GM21360 (cell line): ENCODE results near the gene PRPF19.

Experiments used
- ATAC-seq: cut with Tn5 transposase; IDR thresholded peaks from one replicate; pipeline ENCODE4 v1.9.1; 2021; ENCODE audit warnings: mild to moderate bottlenecking, moderate library complexity; ENCODE audit not compliant: unreplicated experiment

Gene PRPF19

GRCh38 chr11:60938500-60938899, 32.1 kb upstream of the PRPF19 start:
- ATAC-seq = no peak

- ATAC-seq = no peak
Observed at GRCh38 chr11:60937811-60938210, 31.4 kb upstream of the PRPF19 start.

GRCh38 chr11:60937144-60937527, 30.8 kb upstream of the PRPF19 start:
- ATAC-seq = no peak

- ATAC-seq = no peak
Observed at GRCh38 chr11:60936467-60937143, 30.2 kb upstream of the PRPF19 start.

GRCh38 chr11:60935676-60936442, 29.5 kb upstream of the PRPF19 start:
- ATAC-seq = no peak

GRCh38 chr11:60934790-60935605, 28.6 kb upstream of the PRPF19 start:
- ATAC-seq = no peak

- ATAC-seq = no peak
Observed at GRCh38 chr11:60934124-60934789, 27.9 kb upstream of the PRPF19 start.

GRCh38 chr11:60933416-60934123, 27.2 kb upstream of the PRPF19 start:
- no peak for ATAC-seq

GRCh38 chr11:60932605-60933356, 26.4 kb upstream of the PRPF19 start:
- ATAC-seq = no peak

GRCh38 chr11:60931917-60932316, 25.5 kb upstream of the PRPF19 start:
- no peak for ATAC-seq

GRCh38 chr11:60930394-60930793, 24.0 kb upstream of the PRPF19 start:
- no peak for ATAC-seq

GRCh38 chr11:60929764-60930163, 23.4 kb upstream of the PRPF19 start:
- no peak for ATAC-seq

- ATAC-seq = no peak
Observed at GRCh38 chr11:60928563-60929001, 22.2 kb upstream of the PRPF19 start.

GRCh38 chr11:60927600-60927999, 21.2 kb upstream of the PRPF19 start:
- no peak for ATAC-seq

GRCh38 chr11:60927061-60927592, 20.7 kb upstream of the PRPF19 start:
- ATAC-seq = no peak

GRCh38 chr11:60926500-60926899, 20.1 kb upstream of the PRPF19 start:
- no peak for ATAC-seq

- no peak for ATAC-seq
Observed at GRCh38 chr11:60925868-60926267, 19.5 kb upstream of the PRPF19 start.

- ATAC-seq = no peak
Observed at GRCh38 chr11:60924906-60925853, 18.8 kb upstream of the PRPF19 start.
